Stimulated activated CD4-positive, alpha-beta T cell treated with anti-CD3 and anti-CD28 coated beads, Interleukin-4, amount 100 ng/mL, for 4 hours (primary cell): ENCODE measurements around the gene LPP.

Source experiments
- DNase-seq, 2 experiments: peaks; one replicate each; pipeline ENCODE4 v3.0.0-alpha.2; 2020

The LPP gene

DNA sequence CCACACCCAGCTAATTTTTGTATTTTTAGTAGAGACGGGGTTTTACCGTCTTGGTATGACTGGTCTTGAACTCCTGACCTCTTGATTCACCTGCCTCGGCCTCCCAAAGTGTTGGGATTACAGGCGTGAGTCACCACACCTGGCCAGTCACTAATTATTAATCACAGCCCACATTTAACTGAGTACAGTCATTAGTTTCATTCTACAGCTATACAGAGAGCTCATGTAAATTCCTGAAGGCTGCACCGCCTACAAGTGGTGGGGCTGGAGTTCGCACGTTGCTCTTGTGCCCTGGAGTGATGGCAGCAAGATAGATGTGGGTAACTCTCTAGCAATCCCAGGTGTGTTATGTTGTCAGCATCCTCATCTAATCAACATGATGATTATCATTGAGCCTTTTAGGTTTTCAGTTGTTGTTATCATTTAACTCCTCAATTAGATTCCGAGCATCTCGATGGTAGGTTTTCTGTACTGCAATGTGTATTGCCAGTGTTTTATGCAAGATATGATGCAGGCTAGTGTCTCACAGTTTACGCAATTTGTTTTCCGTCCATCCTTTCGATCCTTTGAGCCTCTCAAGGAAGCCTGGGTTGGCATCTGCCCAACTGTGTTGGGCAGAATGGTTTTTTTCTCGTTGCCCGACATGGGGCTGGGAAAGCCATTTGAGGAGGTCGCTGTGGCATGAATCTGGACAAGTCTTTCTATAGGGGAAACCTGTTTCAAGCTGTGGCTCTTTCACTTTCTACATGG is 216.3 kb downstream of the LPP start:
- no peak for DNase-seq

DNA sequence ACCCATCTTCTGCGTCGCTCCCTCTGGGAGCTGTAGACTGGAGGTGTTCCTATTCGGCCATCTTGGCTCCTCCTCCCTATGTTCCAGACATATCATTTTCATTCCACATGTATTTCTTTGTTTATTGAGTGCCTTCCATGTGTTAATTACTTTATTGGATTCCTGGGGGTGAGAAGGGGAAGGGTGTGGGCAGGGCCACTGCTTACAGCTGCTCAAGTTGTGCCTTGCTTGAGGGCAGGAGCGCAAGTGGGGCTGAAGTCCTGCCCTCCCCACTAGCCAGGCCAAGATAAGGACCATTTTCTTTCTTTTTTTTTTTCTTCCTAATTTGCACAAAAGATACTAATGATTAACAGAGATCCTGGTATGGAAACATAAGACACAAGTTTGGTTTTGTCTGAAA is 224.8 kb downstream of the LPP start:
- DNase-seq = no peak

GRCh38 chr3:188380252-188380651 is 226.3 kb downstream of the LPP start:
- DNase-seq = no peak

DNA sequence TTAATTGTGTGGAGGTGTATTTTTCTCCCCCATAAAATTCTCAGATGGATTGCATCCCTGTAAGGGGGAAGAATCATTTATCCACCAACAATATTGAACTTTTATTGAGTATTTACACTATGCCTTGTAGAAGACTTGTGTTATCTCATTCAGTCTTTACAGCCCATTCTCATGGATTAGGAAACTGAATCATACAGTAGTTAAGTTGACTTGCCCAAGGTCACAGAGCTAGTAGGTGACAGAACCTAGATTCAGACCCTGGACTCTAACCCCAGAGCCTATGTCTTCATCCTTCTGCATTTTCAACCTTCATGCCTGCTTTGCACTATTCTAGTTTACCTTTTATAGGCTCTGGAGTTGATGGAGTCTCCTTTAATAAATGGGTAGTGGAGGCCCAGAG is 226.8 kb downstream of the LPP start:
- DNase-seq = no peak

DNA sequence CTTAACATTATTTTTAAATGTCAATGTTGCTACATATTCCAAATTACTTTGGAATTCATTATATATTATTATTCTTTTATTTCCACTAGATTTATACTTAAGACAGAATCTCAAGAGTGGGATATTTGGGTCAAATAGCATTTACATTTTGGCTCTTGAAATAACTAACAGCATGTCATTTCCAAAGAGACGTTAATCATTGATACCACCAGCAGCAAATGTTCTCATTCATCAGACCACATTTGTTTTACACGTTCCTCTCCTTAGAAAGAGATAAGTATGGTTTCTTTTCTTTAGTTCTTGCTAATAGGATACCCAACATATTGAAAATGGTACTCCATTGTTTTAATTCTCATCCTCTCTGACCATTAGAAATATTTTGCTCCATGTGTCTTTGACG is 229.8 kb downstream of the LPP start:
- DNase-seq = no peak

- no peak for DNase-seq
Observed at GRCh38 chr3:188385295-188385694, 231.3 kb downstream of the LPP start.

DNA sequence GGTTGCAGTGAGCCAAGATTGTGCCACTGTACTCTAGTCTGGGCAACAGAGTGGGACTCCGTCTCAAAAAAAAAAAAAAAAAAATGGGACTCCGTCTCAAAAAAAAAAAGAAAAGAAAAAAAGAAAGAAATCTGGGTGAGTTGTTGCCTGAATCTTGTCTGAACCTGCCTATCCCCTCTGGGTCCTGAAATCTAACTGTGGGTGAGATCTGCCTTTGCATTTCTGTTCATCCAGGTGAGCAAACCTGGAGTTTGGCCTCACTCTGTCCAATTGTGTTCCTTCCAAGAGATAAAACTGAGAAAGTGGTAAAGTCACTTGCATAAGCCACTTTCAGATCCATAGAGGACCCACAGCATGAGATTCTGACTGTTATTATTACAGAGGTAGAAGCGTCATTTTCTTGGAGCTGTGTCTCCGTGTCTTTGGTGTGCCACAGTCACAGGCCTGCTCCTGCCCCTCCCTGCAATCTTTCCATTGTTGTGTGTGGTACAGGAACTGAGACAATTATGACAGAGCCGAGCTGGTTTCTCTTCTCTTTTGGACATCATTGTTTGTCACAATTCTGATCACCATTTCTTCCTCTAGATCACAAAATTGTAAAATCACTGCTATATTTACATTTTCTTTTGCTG is 235.9 kb downstream of the LPP start:
- peak in 1 of 2 experiments; percentile 63 for DNase-seq

DNA sequence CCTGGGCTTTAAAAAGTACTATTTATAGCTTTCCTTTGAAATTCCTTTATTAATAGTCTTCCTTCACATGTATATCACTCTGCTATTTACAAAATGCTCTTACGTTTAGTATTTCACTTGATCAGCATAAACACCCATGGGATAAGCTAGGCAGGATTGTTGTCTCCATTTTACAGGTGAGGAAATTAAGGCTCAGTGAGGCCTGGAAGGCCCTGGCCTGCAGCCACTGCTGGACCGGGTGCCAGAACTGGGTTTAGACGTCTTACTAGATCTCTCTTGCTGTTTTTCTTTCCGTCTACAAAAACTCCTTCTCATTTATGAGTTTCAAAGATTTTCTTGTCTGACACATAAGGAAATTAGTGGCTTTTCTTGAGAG is 236.4 kb downstream of the LPP start:
- DNase-seq = no peak

- DNase-seq = no peak
Observed at GRCh38 chr3:188390775-188391443, 237.0 kb downstream of the LPP start.

DNA sequence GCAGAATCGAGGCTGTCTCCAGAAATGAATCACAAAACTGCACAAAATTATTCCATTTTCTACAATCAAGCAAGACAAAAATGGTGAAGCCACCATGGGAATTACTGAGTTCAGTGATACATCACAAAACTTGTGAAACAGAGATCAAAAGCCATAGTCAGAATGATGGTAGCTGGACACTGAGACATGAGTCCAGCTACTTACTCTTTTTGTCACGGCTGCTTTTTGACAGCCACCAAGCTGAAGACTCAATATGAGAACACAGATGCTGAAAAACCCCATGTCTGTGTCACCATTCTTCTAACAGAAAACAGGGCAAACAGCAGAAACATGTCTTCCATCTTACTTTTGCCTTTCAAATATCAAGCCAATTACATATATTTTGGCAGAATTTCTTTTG is 237.6 kb downstream of the LPP start:
- no peak for DNase-seq

- no peak for DNase-seq
Observed at GRCh38 chr3:188392076-188392475, 238.1 kb downstream of the LPP start.

DNA sequence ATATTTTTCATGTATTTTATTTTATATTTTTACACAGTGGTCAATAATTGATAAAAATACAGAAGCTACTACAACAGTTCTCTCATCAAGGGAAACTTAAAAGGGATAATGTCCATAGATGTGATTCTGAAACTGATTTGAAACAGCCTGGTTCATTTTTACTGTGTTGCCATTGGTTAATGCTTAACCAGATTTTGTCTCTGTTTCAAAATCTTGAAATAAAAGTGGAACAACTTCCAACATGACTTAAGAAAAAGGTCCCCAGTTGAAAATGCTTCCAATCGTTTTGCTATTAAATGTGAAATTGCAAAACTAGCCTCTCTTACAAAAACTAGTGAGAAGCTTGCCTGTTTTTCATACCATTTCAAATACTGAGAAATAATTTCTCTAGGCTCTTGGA is 240.7 kb downstream of the LPP start:
- no peak for DNase-seq

GRCh38 chr3:188396251-188396650 is 242.3 kb downstream of the LPP start:
- DNase-seq = no peak

DNA sequence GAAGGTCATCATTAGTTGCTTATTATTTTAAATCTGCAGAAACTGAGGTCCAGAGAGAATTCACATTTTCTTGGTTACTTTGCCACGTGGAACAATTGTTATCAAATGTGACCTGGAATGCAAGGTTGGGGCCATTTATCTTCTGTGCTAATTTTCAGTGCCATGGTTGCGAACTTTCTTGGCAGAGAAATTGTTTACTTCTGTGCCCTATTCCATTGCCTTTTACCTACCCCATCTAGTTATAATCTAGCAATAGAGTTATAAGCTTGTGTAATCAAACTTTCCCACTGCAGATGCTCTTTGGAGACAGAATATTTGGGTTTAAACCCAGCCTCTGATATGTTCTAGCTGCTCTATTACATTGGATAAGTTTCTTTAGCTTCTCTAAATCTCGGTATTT is 242.9 kb downstream of the LPP start:
- DNase-seq = no peak

DNA sequence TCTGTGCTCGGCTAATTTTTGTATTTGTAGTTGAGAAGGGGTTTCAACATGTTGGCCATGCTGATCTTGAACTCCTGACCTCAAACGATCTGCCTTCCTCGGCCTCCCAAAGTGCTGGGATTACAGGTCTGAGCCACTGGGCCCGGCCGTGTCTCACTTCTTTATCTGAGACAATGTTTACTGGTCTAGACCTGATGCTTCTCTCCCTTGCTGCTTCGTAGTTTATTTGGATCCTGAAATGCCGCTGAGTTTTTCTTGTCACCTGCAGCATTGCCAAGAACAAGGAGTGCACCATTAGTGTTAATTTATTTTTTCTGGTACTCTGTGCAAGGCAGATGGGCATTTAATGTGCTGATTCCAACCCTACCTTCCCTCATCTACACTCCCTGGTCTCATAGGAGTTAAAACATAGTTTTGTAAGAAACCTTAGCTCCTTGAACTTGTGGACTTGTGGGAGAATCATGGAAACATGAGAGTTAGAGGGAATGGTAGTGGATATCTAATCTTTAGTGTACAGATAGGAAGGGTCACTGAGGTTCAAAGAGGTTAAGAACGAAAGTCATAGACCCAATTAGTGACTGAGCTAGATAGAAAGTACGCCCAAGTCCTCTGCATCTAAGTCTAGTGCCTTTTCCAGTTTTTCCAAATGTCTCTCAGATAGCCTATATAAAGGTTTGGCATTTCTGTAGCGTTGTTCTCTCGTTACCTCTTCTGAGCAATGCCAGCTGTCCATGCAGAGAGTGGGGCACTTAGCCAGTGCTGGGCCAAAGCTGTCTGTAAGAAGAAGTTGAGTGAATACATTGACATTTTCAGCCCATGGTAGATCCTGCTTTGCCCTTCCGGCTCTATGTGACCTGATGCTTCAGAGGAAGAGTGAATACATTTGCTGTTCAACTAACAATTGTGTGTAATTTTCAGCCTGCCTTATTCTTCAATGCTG is 244.1 kb downstream of the LPP start:
- DNase-seq = no peak

DNA sequence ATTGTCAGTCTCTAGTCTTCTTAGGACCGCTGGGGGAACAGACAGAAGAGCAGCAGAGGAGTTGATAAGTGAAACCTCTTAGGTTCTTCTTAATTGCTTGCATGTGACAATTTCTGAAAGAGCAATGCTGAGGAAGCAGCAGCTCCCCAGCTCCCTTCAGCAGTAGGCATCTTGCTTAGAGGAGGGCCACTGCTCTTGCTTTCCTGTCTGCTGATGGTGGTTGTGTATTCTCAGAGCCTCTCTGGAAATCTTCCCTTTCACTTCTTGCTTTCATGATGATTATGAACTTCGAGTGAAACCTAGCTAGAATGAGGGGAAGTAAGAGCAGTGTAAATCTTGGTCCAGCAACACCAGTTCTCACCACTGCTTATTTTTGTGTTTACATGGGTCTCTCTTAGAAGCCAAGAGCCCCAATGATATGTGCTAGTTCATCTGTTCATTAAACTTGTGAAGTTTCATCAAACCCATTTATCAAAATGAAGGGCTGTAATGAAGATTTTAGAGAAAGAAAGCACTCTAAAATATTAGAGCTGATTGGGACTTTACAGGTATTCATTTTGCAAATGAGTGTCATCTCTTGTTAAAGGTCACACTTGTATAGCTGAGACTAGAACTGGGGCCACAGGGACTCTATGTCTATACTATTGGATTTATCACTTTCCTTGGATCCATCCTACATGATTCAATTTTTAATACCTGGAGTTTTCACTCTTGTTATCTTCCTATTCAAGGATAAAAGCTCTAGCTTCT is 246.7 kb downstream of the LPP start:
- DNase-seq = no peak

- DNase-seq = no peak
Observed at GRCh38 chr3:188401244-188401993, 247.5 kb downstream of the LPP start.

DNA sequence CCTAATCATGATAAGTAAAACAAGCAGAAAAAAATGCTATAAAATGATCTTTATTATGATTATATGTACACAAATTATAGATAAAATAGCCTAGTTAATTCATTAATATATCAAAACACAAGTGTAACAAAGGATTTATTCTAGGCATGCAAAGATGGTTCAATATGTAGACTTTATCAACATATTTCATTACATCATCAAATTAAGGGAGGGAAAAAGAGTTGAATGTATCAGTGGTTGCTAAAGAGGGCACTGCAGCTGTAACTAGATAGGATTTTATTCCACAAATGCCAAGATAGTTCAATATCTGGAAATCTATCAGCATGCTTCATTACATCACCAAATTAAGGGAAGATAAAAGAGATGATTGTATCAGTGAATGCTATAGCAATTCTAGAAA is 248.3 kb downstream of the LPP start:
- DNase-seq = no peak

DNA sequence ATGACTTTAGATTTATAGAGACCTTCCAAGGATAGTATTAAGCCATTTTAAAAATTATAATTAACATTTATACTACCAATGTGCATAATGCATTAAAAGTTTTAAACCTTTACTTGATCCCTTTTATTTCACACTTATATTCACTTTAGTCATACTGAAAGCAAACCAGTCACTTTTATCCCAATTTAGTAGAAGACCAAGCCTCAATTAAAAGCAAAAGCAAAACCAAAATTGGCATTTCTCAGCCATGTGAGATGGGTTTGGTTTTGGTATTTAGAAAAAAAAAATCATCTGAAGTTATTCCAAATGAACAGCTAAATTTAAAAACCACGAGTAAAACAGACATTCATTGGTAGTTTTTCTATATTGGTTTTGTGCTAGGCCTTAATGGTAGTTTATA is 249.4 kb downstream of the LPP start:
- DNase-seq = no peak

- no peak for DNase-seq
Observed at GRCh38 chr3:188404124-188404523, 250.2 kb downstream of the LPP start.

DNA sequence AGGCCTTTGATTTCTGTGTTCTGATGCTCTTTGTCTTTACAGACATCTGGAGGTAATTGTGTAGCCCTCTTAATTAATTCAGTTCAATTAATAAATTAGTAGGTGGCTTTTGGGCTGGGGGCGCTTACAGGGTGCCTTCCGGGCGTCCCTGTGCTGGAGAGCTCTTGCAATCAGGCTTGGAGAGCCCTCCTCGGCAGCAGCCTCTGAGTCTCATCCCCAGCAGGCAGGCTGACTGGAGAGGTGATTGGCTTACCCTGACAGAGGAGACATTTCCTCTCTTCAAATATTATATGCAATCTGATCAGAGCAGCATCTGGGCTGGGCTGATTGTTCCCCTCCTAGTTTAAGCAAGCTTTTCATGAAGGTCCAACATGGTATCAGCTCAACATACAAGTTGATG is 250.7 kb downstream of the LPP start:
- no peak for DNase-seq
